ENCODE measurements around the gene AOC1. TPM values are rescaled to one million over a fixed set of nuclear protein-coding genes. Genes with fewer than 3 reads are reported as not detected.

The AOC1 gene
- total RNA-seq, 1 donor from 2014 or later = under 0.01 TPM

GRCh38 chr7:150848561-150849115 lies 3.7 kb upstream of the AOC1 start:
- Histone ChIP-seq H3K27ac (ENCODE audit: low read depth, low read length) (no peak overlapping the region), H3K4me1 (ENCODE audit: control insufficient read depth in 3 of 3, insufficient read depth in 3 of 3, low read length in 3 of 3) (no peaks in the 10 kb centered on the region), H3K4me3 (ENCODE audit: low read length in 3 of 3) (no peak overlapping the region), H3K36me3 (ENCODE audit: control insufficient read depth in 3 of 3, insufficient read depth in 3 of 3, low read length in 3 of 3) (no peaks in the 10 kb centered on the region), H3K9me3 (ENCODE audit: control insufficient read depth in 3 of 3, low read length in 3 of 3) (no peaks in the 10 kb centered on the region), H3K27me3 (ENCODE audit: control insufficient read depth in 3 of 3, insufficient read depth in 3 of 3, low read length in 3 of 3) (peaks cover 9 to 13% (median 11%) of the 10 kb centered on the region in 3 donors), H3K9ac (ENCODE audit: low read depth in 1 of 3, low read length in 3 of 3) (no peak overlapping the region)

GRCh38 chr7:150849204-150849775 lies 3.0 kb upstream of the AOC1 start:
- Histone ChIP-seq H3K4me3 (ENCODE audit: low read length in 3 of 3) (no peak overlapping the region), H3K27ac (ENCODE audit: low read depth, low read length) (no peak overlapping the region), H3K9ac (ENCODE audit: low read depth in 1 of 3, low read length in 3 of 3) (no peak overlapping the region)

GRCh38 chr7:150850273-150850672 lies 2.0 kb upstream of the AOC1 start:
- no peak overlapping the region for H3K9ac ChIP-seq (ENCODE audit: low read depth in 1 of 3, low read length in 3 of 3)
- H3K4me3 ChIP-seq (ENCODE audit: low read length in 3 of 3) = no peak overlapping the region
- H3K4me1 ChIP-seq (ENCODE audit: control insufficient read depth in 3 of 3, insufficient read depth in 3 of 3, low read length in 3 of 3) = no peaks in the 10 kb centered on the region
- H3K9me3 ChIP-seq (ENCODE audit: control insufficient read depth in 3 of 3, low read length in 3 of 3) = no peaks in the 10 kb centered on the region
- no peaks in the 10 kb centered on the region for H3K36me3 ChIP-seq (ENCODE audit: control insufficient read depth in 3 of 3, insufficient read depth in 3 of 3, low read length in 3 of 3)
- H3K27ac ChIP-seq (ENCODE audit: low read depth, low read length) = no peak overlapping the region
- peaks cover 11 to 28% (median 15%) of the 10 kb centered on the region in 3 donors for H3K27me3 ChIP-seq (ENCODE audit: control insufficient read depth in 3 of 3, insufficient read depth in 3 of 3, low read length in 3 of 3)

More at GRCh38 chr7:150849204-150849775, 3.0 kb upstream of the AOC1 start:
- H3K4me1 ChIP-seq (ENCODE audit: control insufficient read depth in 3 of 3, insufficient read depth in 3 of 3, low read length in 3 of 3) = no peaks in the 10 kb centered on the region
- H3K36me3 ChIP-seq (ENCODE audit: control insufficient read depth in 3 of 3, insufficient read depth in 3 of 3, low read length in 3 of 3) = no peaks in the 10 kb centered on the region
- H3K27me3 ChIP-seq (ENCODE audit: control insufficient read depth in 3 of 3, insufficient read depth in 3 of 3, low read length in 3 of 3) = peaks cover 9 to 19% (median 11%) of the 10 kb centered on the region in 3 donors
- no peaks in the 10 kb centered on the region for H3K9me3 ChIP-seq (ENCODE audit: control insufficient read depth in 3 of 3, low read length in 3 of 3)

- Histone ChIP-seq H3K4me1 (ENCODE audit: control insufficient read depth in 3 of 3, insufficient read depth in 3 of 3, low read length in 3 of 3) (no peaks in the 10 kb centered on the region), H3K4me3 (ENCODE audit: low read length in 3 of 3) (no peak overlapping the region), H3K27me3 (ENCODE audit: control insufficient read depth in 3 of 3, insufficient read depth in 3 of 3, low read length in 3 of 3) (peaks cover 11 to 29% (median 15%) of the 10 kb centered on the region in 3 donors), H3K9me3 (ENCODE audit: control insufficient read depth in 3 of 3, low read length in 3 of 3) (no peaks in the 10 kb centered on the region), H3K36me3 (ENCODE audit: control insufficient read depth in 3 of 3, insufficient read depth in 3 of 3, low read length in 3 of 3) (no peaks in the 10 kb centered on the region), H3K27ac (ENCODE audit: low read depth, low read length) (no peak overlapping the region), H3K9ac (ENCODE audit: low read depth in 1 of 3, low read length in 3 of 3) (no peak overlapping the region)
Measured at GRCh38 chr7:150851492-150852370, 586 bp upstream of the AOC1 start.

GRCh38 chr7:150854066-150855000 lies 2.0 kb downstream of the AOC1 start:
- Histone ChIP-seq H3K36me3 (ENCODE audit: control insufficient read depth in 3 of 3, insufficient read depth in 3 of 3, low read length in 3 of 3) (no peaks in the 10 kb centered on the region), H3K27me3 (ENCODE audit: control insufficient read depth in 3 of 3, insufficient read depth in 3 of 3, low read length in 3 of 3) (peaks cover 18 to 29% (median 25%) of the 10 kb centered on the region in 3 donors), H3K4me1 (ENCODE audit: control insufficient read depth in 3 of 3, insufficient read depth in 3 of 3, low read length in 3 of 3) (no peaks in the 10 kb centered on the region), H3K9me3 (ENCODE audit: control insufficient read depth in 3 of 3, low read length in 3 of 3) (no peaks in the 10 kb centered on the region), H3K4me3 (ENCODE audit: low read length in 3 of 3) (no peak overlapping the region), H3K9ac (ENCODE audit: low read depth in 1 of 3, low read length in 3 of 3) (no peak overlapping the region), H3K27ac (ENCODE audit: low read depth, low read length) (no peak overlapping the region)

GRCh38 chr7:150855046-150855445 lies 2.7 kb downstream of the AOC1 start:
- no peak overlapping the region for H3K27ac ChIP-seq (ENCODE audit: low read depth, low read length)
- H3K27me3 ChIP-seq (ENCODE audit: control insufficient read depth in 3 of 3, insufficient read depth in 3 of 3, low read length in 3 of 3) = peaks cover 18 to 29% (median 25%) of the 10 kb centered on the region in 3 donors
- no peaks in the 10 kb centered on the region for H3K9me3 ChIP-seq (ENCODE audit: control insufficient read depth in 3 of 3, low read length in 3 of 3)
- no peak overlapping the region for H3K4me3 ChIP-seq (ENCODE audit: low read length in 3 of 3)
- H3K4me1 ChIP-seq (ENCODE audit: control insufficient read depth in 3 of 3, insufficient read depth in 3 of 3, low read length in 3 of 3) = no peaks in the 10 kb centered on the region
- no peak overlapping the region for H3K9ac ChIP-seq (ENCODE audit: low read depth in 1 of 3, low read length in 3 of 3)
- no peaks in the 10 kb centered on the region for H3K36me3 ChIP-seq (ENCODE audit: control insufficient read depth in 3 of 3, insufficient read depth in 3 of 3, low read length in 3 of 3)

GRCh38 chr7:150855476-150856302 lies 3.4 kb downstream of the AOC1 start:
- Histone ChIP-seq H3K4me3 (ENCODE audit: low read length in 3 of 3) (no peak overlapping the region), H3K27ac (ENCODE audit: low read depth, low read length) (no peak overlapping the region), H3K4me1 (ENCODE audit: control insufficient read depth in 3 of 3, insufficient read depth in 3 of 3, low read length in 3 of 3) (no peaks in the 10 kb centered on the region), H3K27me3 (ENCODE audit: control insufficient read depth in 3 of 3, insufficient read depth in 3 of 3, low read length in 3 of 3) (peaks cover 22 to 29% (median 23%) of the 10 kb centered on the region in 3 donors), H3K36me3 (ENCODE audit: control insufficient read depth in 3 of 3, insufficient read depth in 3 of 3, low read length in 3 of 3) (no peaks in the 10 kb centered on the region), H3K9ac (ENCODE audit: low read depth in 1 of 3, low read length in 3 of 3) (no peak overlapping the region), H3K9me3 (ENCODE audit: control insufficient read depth in 3 of 3, low read length in 3 of 3) (no peaks in the 10 kb centered on the region)

- H3K27me3 ChIP-seq (ENCODE audit: control insufficient read depth in 3 of 3, insufficient read depth in 3 of 3, low read length in 3 of 3) = peaks cover 23 to 29% (median 23%) of the 10 kb centered on the region in 3 donors
- no peak overlapping the region for H3K9ac ChIP-seq (ENCODE audit: low read depth in 1 of 3, low read length in 3 of 3)
Measured at GRCh38 chr7:150856303-150857275, 4.3 kb downstream of the AOC1 start.

More at GRCh38 chr7:150856303-150857275, 4.3 kb downstream of the AOC1 start:
- Histone ChIP-seq H3K4me3 (ENCODE audit: low read length in 3 of 3) (no peak overlapping the region), H3K36me3 (ENCODE audit: control insufficient read depth in 3 of 3, insufficient read depth in 3 of 3, low read length in 3 of 3) (no peaks in the 10 kb centered on the region), H3K9me3 (ENCODE audit: control insufficient read depth in 3 of 3, low read length in 3 of 3) (no peaks in the 10 kb centered on the region), H3K27ac (ENCODE audit: low read depth, low read length) (no peak overlapping the region), H3K4me1 (ENCODE audit: control insufficient read depth in 3 of 3, insufficient read depth in 3 of 3, low read length in 3 of 3) (no peaks in the 10 kb centered on the region)
